Transverse colon (tissue), 4 donors: Measurements from ENCODE around the gene SLC36A3. TPM values are rescaled to one million over a fixed set of nuclear protein-coding genes. Genes with fewer than 3 reads are reported as not detected.

Experiments used
- DNase-seq: peaks from one replicate; pipeline ENCODE4 v3.0.0-alpha.2; 2019
- H3K27ac ChIP-seq, 4 donors: fragments of 200-600 bp; sonication (generic); 2 replicates each; pipeline ENCODE4 v1.5.1; 2016 to 2018; ENCODE audit warnings: inconsistent platforms in 4 of 4
- H3K27me3 ChIP-seq: fragments of 200-600 bp; sonication (generic); 2 replicates; pipeline ENCODE4 v1.5.1; 2017; ENCODE audit warnings: inconsistent platforms
- H3K36me3 ChIP-seq, 4 donors: fragments of 200-600 bp; sonication (generic); 2 replicates each; pipeline ENCODE4 v1.5.1; 2017 to 2019; ENCODE audit warnings: inconsistent platforms in 4 of 4
- H3K4me1 ChIP-seq, 4 donors: fragments of 200-600 bp; sonication (generic); 2 replicates each; pipeline ENCODE4 v1.5.1; 2017 to 2020; ENCODE audit warnings: inconsistent platforms in 4 of 4
- H3K4me3 ChIP-seq, 4 donors: fragments of 200-600 bp; sonication (generic); 1 replicate in 1 of 4; 2 replicates in 3 of 4; pipeline versions ENCODE4 v1.5.1 to v1.6.1; 2017 to 2019; ENCODE audit warnings: inconsistent platforms in 4 of 4
- H3K9me3 ChIP-seq, 2 donors: fragments of 200-600 bp; sonication (generic); 2 replicates each; pipeline ENCODE4 v1.5.1; 2017 to 2019; ENCODE audit warnings: inconsistent platforms in 2 of 2
- CTCF ChIP-seq, 5 experiments: fragments of 200-600 bp in 3 of 5; fragments of 450-650 bp in 2 of 5; sonication (generic) in 3 of 5; IDR thresholded peaks; 1 replicate in 2 of 5; 2 replicates in 3 of 5; pipeline ENCODE4 v1.5.1; 2016 to 2017; ENCODE audit warnings: antibody characterized with exemption in 5 of 5, inconsistent platforms in 3 of 5, mild to moderate bottlenecking in 2 of 5, moderate library complexity in 1 of 5
- EP300 ChIP-seq: sonication (generic); formaldehyde crosslinking; IDR thresholded peaks from one replicate; pipeline ENCODE4 v1.6.1; 2017; ENCODE audit warnings: antibody characterized with exemption, low read depth
- POLR2A ChIP-seq: fragments of 450-650 bp; IDR thresholded peaks from one replicate; pipeline ENCODE4 v1.6.1; 2016; ENCODE audit warnings: antibody characterized with exemption, mild to moderate bottlenecking, moderate library complexity
- POLR2AphosphoS5 ChIP-seq, 3 donors: sonication (generic); formaldehyde crosslinking; IDR thresholded peaks; one replicate each; pipeline ENCODE4 v1.6.1; 2016; ENCODE audit warnings: antibody characterized with exemption in 3 of 3
- WGBS, 2 donors: methylation state at CpG; one replicate each; pipeline ENCODE4 v1.1.5; 2018; ENCODE audit warnings: low coverage in 1 of 2; 5-methylcytosine and 5-hydroxymethylcytosine counted together
- in situ Hi-C, 4 donors: fragments of 200-750 bp; cut with MboI; loops; one replicate each; pipeline versions ENCODE4 v1.15.0 to v1.15.1; 2017; ENCODE audit warnings: low sequenced_read_pairs in 3 of 4, low pct_ligation_motif_present in 1 of 4, low pct_unique_long_range_greater_than_20kb in 1 of 4
- intact Hi-C: fragments of 100-400 bp; cut with DNase I; formaldehyde crosslinking; loops from one replicate; pipeline ENCODE4 v1.15.1; 2023; ENCODE audit warnings: low total_unique reads
- total RNA-seq, 4 donors: library from RNA; depleted of rRNA; stranded (reverse); fragments of >200 nt; gene quantifications; one replicate each; pipeline ENCODE4 v1.1.0, GENCODE V29; 2016

SLC36A3 gene
- total RNA-seq, 4 donors from 2014 or later = not detected

GRCh38 chr5:151259931-151260330 lies 43.6 kb downstream of the SLC36A3 start:
- DNase-seq = no peak
- H3K36me3 ChIP-seq = peaks cover 0 to 6% (median 0%) of the 10 kb centered on the region in 4 donors
- H3K27me3 ChIP-seq = no peaks in the 10 kb centered on the region
- no peaks in the 10 kb centered on the region for H3K9me3 ChIP-seq
- H3K4me3 ChIP-seq = no peak overlapping the region
- intact Hi-C loops (no loop called here), in situ Hi-C loops (no loop called here)
- no peak overlapping the region for H3K27ac ChIP-seq
- peaks cover 0 to 22% (median 4%) of the 10 kb centered on the region in 4 donors for H3K4me1 ChIP-seq
- WGBS, 2 donors = 63 to 83% methylated on average over 3 to 4 of the region's 4 CpGs
- TF ChIP-seq POLR2AphosphoS5 (IDR thresholded peaks at IDR 0.05) = no peak

GRCh38 chr5:151258816-151259215 lies 44.8 kb downstream of the SLC36A3 start:
- Histone ChIP-seq H3K9me3 (no peaks in the 10 kb centered on the region), H3K4me1 (peaks cover 2 to 27% (median 9%) of the 10 kb centered on the region in 4 donors), H3K27ac (no peak overlapping the region), H3K4me3 (no peak overlapping the region), H3K36me3 (peaks cover 0 to 6% (median 0%) of the 10 kb centered on the region in 4 donors), H3K27me3 (no peaks in the 10 kb centered on the region)
- TF ChIP-seq CTCF (IDR thresholded peaks at IDR 0.05) (no peak), POLR2A (no peak), EP300 (no peak), POLR2AphosphoS5 (IDR thresholded peaks at IDR 0.05) (no peak)
- intact Hi-C loops (no loop called here), in situ Hi-C loops (no loop called here)
- WGBS, 2 donors = 0 to 52% methylated on average over 1 of the region's 1 CpG
- DNase-seq = no peak

GRCh38 chr5:151258201-151258611 lies 45.4 kb downstream of the SLC36A3 start:
- WGBS, 2 donors = 89 to 96% methylated on average over 5 to 7 of the region's 7 CpGs
- intact Hi-C loops (no loop called here), in situ Hi-C loops (no loop called here)
- Histone ChIP-seq H3K4me3 (no peak overlapping the region), H3K36me3 (peaks cover 0 to 6% (median 0%) of the 10 kb centered on the region in 4 donors), H3K27ac (peak overlapping the region in 1 of 4 donors; percentile 24), H3K9me3 (no peaks in the 10 kb centered on the region), H3K4me1 (peaks cover 6 to 28% (median 13%) of the 10 kb centered on the region in 4 donors), H3K27me3 (no peaks in the 10 kb centered on the region)
- TF ChIP-seq EP300 (no peak), CTCF (IDR thresholded peaks at IDR 0.05) (no peak), POLR2AphosphoS5 (IDR thresholded peaks at IDR 0.05) (no peak), POLR2A (no peak)
- DNase-seq = no peak

GRCh38 chr5:151257731-151258181 lies 45.8 kb downstream of the SLC36A3 start:
- Histone ChIP-seq H3K27ac (peak overlapping the region in 1 of 4 donors; percentile 37), H3K9me3 (no peaks in the 10 kb centered on the region), H3K36me3 (peaks cover 0 to 6% (median 0%) of the 10 kb centered on the region in 4 donors), H3K27me3 (no peaks in the 10 kb centered on the region), H3K4me1 (peaks cover 6 to 29% (median 13%) of the 10 kb centered on the region in 4 donors), H3K4me3 (no peak overlapping the region)
- in situ Hi-C loops = no loop called here
- intact Hi-C loops = no loop called here
- WGBS, 2 donors = 58 to 80% methylated on average over 3 to 5 of the region's 5 CpGs
- TF ChIP-seq EP300 (no peak), CTCF (IDR thresholded peaks at IDR 0.05) (no peak), POLR2A (no peak), POLR2AphosphoS5 (IDR thresholded peaks at IDR 0.05) (no peak)
- DNase-seq = peak; percentile 27
